HCT116 (cell line): ENCODE data around the gene SIT1. TPM values are rescaled to one million over a fixed set of nuclear protein-coding genes. Genes with fewer than 3 reads are reported as not detected.

Experiments
- ATAC-seq: fragments of 200-7000 bp; cut with Tn5 transposase; 2 replicates; pipeline ENCODE4 v1.9.1; 2020; ENCODE audit warnings: mild to moderate bottlenecking, moderate library complexity
- BruUV-seq: library from RNA; stranded (reverse); fragments of 400-500 nt; replicated peaks from 2 replicates; lab custom pipeline; 2021; lab: Mats Ljungman, UMichigan
- CTCF ChIA-PET: fragments of 300-600 bp; sonication (Branson Sonifier 250); formaldehyde crosslinking; loops from one replicate; lab custom pipeline; 2021; ENCODE audit warnings: antibody characterized with exemption; lab: Charles Lee
- POLR2A ChIA-PET: fragments of 300-600, 350-600 bp; sonication (Branson Sonifier 250); formaldehyde crosslinking; loops from one replicate; lab custom pipeline; 2021; ENCODE audit warnings: antibody characterized with exemption; lab: Charles Lee
- RAD21 ChIA-PET, 2 experiments: fragments of 300-600 bp; sonication (Branson Sonifier 250); formaldehyde crosslinking; loops; one replicate each; lab custom pipeline; 2023; ENCODE audit warnings: low total read pairs in 2 of 2; ENCODE audit not compliant: uncharacterized antibody in 2 of 2, unreplicated experiment in 2 of 2, low non-redundant PET in 1 of 2; lab: Charles Lee
- DNase-seq: peaks from one replicate; pipeline ENCODE4 v3.0.0-alpha.2; 2010; ENCODE audit warnings: low read depth, low spot score
- H2AFZ ChIP-seq: fragments of 200-600 bp; shearing (Covaris generic), sonication (generic); 2 replicates; pipeline ENCODE4 v1.6.1; 2017; ENCODE audit warnings: low read depth, mixed run types, mixed read lengths, antibody characterized with exemption, low read length; ENCODE audit not compliant: poor library complexity, severe bottlenecking
- H3K27ac ChIP-seq: 2 replicates; pipeline ENCODE4 v1.5.1; 2012; ENCODE audit warnings: low read depth, low read length
- H3K27me3 ChIP-seq: fragments of 200-600 bp; sonication (generic); 2 replicates; pipeline ENCODE4 v1.6.1; 2016; ENCODE audit warnings: mixed run types, low read length, mixed read lengths; ENCODE audit not compliant: insufficient read depth
- H3K36me3 ChIP-seq, 2 experiments: fragments of 200-500 bp in 1 of 2; fragments of 200-600 bp in 1 of 2; sonication (Bioruptor generic) in 1 of 2; sonication (generic) in 1 of 2; 2 replicates each; pipeline versions ENCODE4 v1.5.1 to v1.6.1; 2014 to 2016; ENCODE audit warnings: low read length in 2 of 2, inconsistent platforms in 1 of 2, mixed read lengths in 1 of 2, mixed run types in 1 of 2; ENCODE audit not compliant: insufficient read depth in 2 of 2, control insufficient read depth in 1 of 2
- H3K4me1 ChIP-seq, 2 experiments: fragments of 200-600 bp in 1 of 2; sonication (generic) in 1 of 2; 2 replicates each; pipeline versions ENCODE4 v1.5.1 to v1.6.1; 2012 to 2017; ENCODE audit warnings: low read length in 2 of 2, inconsistent platforms in 1 of 2, mild to moderate bottlenecking in 1 of 2, mixed read lengths in 1 of 2, mixed run types in 1 of 2, moderate library complexity in 1 of 2; ENCODE audit not compliant: insufficient read depth in 2 of 2, control insufficient read depth in 1 of 2
- H3K4me2 ChIP-seq: fragments of 200-600 bp; sonication (generic); 2 replicates; pipeline ENCODE4 v1.6.1; 2017; ENCODE audit warnings: mixed run types, low read length, mixed read lengths
- H3K4me3 ChIP-seq, 2 experiments: fragments of 200-600 bp in 1 of 2; sonication (generic) in 1 of 2; replicated peaks in 1 of 2; 2 replicates each; pipeline ENCODE4 v1.5.1; 2011 to 2016; ENCODE audit warnings: low read length in 2 of 2, control low read depth in 1 of 2, low read depth in 1 of 2, mild to moderate bottlenecking in 1 of 2, mixed read lengths in 1 of 2, mixed run types in 1 of 2
- H3K79me2 ChIP-seq: fragments of 200-600 bp; sonication (generic); 2 replicates; pipeline ENCODE4 v1.6.1; 2017; ENCODE audit warnings: mild to moderate bottlenecking, mixed run types, low read length, moderate library complexity, mixed read lengths; ENCODE audit not compliant: insufficient read depth
- H3K9ac ChIP-seq: fragments of 200-600 bp; sonication (generic); 2 replicates; pipeline ENCODE4 v1.6.1; 2016; ENCODE audit warnings: low read length, mixed read lengths
- H3K9me2 ChIP-seq: fragments of 200-600 bp; sonication (generic), shearing (Covaris generic); 2 replicates; pipeline ENCODE4 v1.6.1; 2017; ENCODE audit warnings: mixed run types, mild to moderate bottlenecking, moderate library complexity; ENCODE audit not compliant: insufficient read depth
- H3K9me3 ChIP-seq, 2 experiments: fragments of 200-500 bp in 1 of 2; fragments of 200-600 bp in 1 of 2; sonication (Bioruptor generic) in 1 of 2; sonication (generic) in 1 of 2; 2 replicates each; pipeline ENCODE4 v1.6.1; 2014 to 2017; ENCODE audit warnings: low read length in 2 of 2, mixed read lengths in 2 of 2, inconsistent platforms in 1 of 2, low read depth in 1 of 2, mild to moderate bottlenecking in 1 of 2, mixed run types in 1 of 2, moderate library complexity in 1 of 2; ENCODE audit not compliant: control insufficient read depth in 1 of 2, insufficient read depth in 1 of 2
- H4K20me1 ChIP-seq: fragments of 200-600 bp; sonication (generic), shearing (Covaris generic); 2 replicates; pipeline ENCODE4 v1.6.1; 2017; ENCODE audit warnings: mixed run types, mild to moderate bottlenecking, moderate library complexity; ENCODE audit not compliant: insufficient read depth
- CEBPB ChIP-seq: IDR thresholded peaks from 2 replicates; pipeline ENCODE4 v1.6.1; 2012; ENCODE audit warnings: low read depth
- CTCF ChIP-seq, 3 experiments: fragments of 200-600 bp in 1 of 3; sonication (generic) in 1 of 3; IDR thresholded peaks in 2 of 3; conservative IDR thresholded peaks in 1 of 3; 2 replicates each; pipeline ENCODE4 v1.5.1; 2012 to 2017; ENCODE audit warnings: low read depth in 2 of 3, low read length in 2 of 3, antibody characterized with exemption in 1 of 3, borderline replicate concordance in 1 of 3, control low read depth in 1 of 3, mild to moderate bottlenecking in 1 of 3, mixed read lengths in 1 of 3, mixed run types in 1 of 3, moderate library complexity in 1 of 3; ENCODE audit not compliant: insufficient read depth in 1 of 3
- POLR2A ChIP-seq: IDR thresholded peaks from 2 replicates; pipeline ENCODE4 v1.7.0; 2011; ENCODE audit warnings: borderline replicate concordance; ENCODE audit not compliant: insufficient read depth, insufficient read length; ENCODE audit errors: extremely low read depth
- POLR2AphosphoS5 ChIP-seq: IDR thresholded peaks from 2 replicates; pipeline ENCODE4 v1.6.1; 2011; ENCODE audit warnings: mild to moderate bottlenecking, low read depth, low read length, moderate library complexity
- REST ChIP-seq: IDR thresholded peaks from 2 replicates; pipeline ENCODE4 v1.6.1; 2012; ENCODE audit warnings: low read depth
- TCF7L2 ChIP-seq: IDR thresholded peaks from 2 replicates; pipeline ENCODE4 v1.7.0; 2011; ENCODE audit warnings: borderline replicate concordance, inconsistent platforms; ENCODE audit not compliant: insufficient read depth, insufficient read length; ENCODE audit errors: extremely low read depth
- intact Hi-C: fragments of 100-400 bp; cut with micrococcal nuclease; formaldehyde crosslinking; loops from 2 replicates; pipeline ENCODE4 v1.10.0; 2022
- total RNA-seq: library from RNA; stranded (reverse); gene quantifications from one replicate; pipeline ENCODE4 v1.2.1, GENCODE V29; 2021; ENCODE audit not compliant: unreplicated experiment

SIT1 gene
- total RNA-seq, 1 experiment from 2014 or later = not detected

- Histone ChIP-seq H4K20me1 (no peaks in the 10 kb centered on the region), H3K4me3 (peak within 1 kb of the TSS; percentile 91 to 93), H3K9me2 (no peaks in the 10 kb centered on the region), H3K9ac (peak within 1 kb of the TSS; percentile 96), H3K79me2 (peaks cover 28% of the 10 kb centered on the region; the same call in 1 of the 2 replicates), H3K36me3 (peaks cover 6 to 27% of the 10 kb centered on the region in 2 experiments; a peak in 3 of 4 replicates), H2AFZ (no peak within 1 kb of the TSS), H3K9me3 (no peaks in the 10 kb centered on the region), H3K27ac (peak within 1 kb of the TSS; percentile 88), H3K4me1 (peaks cover 25 to 60% of the 10 kb centered on the region in 2 experiments; a peak in 3 of 4 replicates), H3K4me2 (peak within 1 kb of the TSS; percentile 87), H3K27me3 (no peaks in the 10 kb centered on the region)
- intact Hi-C loops = no loop called here
- ATAC-seq = peak; percentile 89
- peak; percentile 87 for TF ChIP-seq POLR2A
- TF ChIP-seq CEBPB = no peak
- TF ChIP-seq TCF7L2 = peak; percentile 47
- peak; percentile 84 for TF ChIP-seq POLR2AphosphoS5
- peak in 1 of 3 experiments; percentile 30; a peak in 1 of 6 replicates for TF ChIP-seq CTCF (IDR thresholded peaks at IDR 0.05 in 2 of 3, conservative IDR thresholded peaks at IDR 0.05 in 1 of 3; ENCODE audit: borderline replicate concordance in 1 of 3, insufficient read depth in 1 of 3, low read depth in 2 of 3, low read length in 2 of 3)
- TF ChIP-seq REST = no peak
- ChIA-PET CTCF (interaction anchor here (0.9 to 2.0 kb wide), 5 partner anchors 24 to 67 kb away, joined by 3 to 11 read pairs (median 4); partner anchors contain the start of genes CREB3 and TLN1), POLR2A (interaction anchor here (0.9 to 3.0 kb wide), 3 partner anchors 17 to 68 kb away, joined by 4 to 16 read pairs (median 6); partner anchors contain the start of genes CREB3, TLN1 and TPM2), RAD21 (interaction anchor here in 1 of 2 experiments (1.2 kb wide), 1 partner anchor 66 kb away, joined by 3 read pairs; no protein-coding TSS in a partner anchor)
- BruUV-seq = TSS peak; percentile 64
- peak; percentile 59 for DNase-seq
These were observed 14.1 kb upstream of the SIT1 start, which contains the start of gene ARHGEF39 for GRCh38 chr9:35664531-35665470. Gene ARHGEF39 (minus strand): TSS chr9:35665195. CDS start chr9:35665169, 26 bp downstream.
